ENCODE data around the gene ALDH9A1. TPM values are rescaled to one million over a fixed set of nuclear protein-coding genes. Genes with fewer than 3 reads are reported as not detected.
A peak's percentile ranks its signal among the peaks of the same experiment; 100 is the strongest.

Gene ALDH9A1
- total and polyA plus RNA-seq, 4 donors = 32.8 to 76.3 (median 51.1) TPM

- Histone ChIP-seq H3K27ac (ENCODE audit: low read depth in 1 of 2, low read length in 1 of 2) (no peak overlapping the region), H3K9me3 (ENCODE audit: control insufficient read depth in 4 of 4, insufficient read depth in 3 of 4, low read length in 3 of 4) (no peaks in the 10 kb centered on the region), H3K4me3 (no peak overlapping the region), H3K4me1 (ENCODE audit: control insufficient read depth in 5 of 5, insufficient read depth in 5 of 5, low read length in 5 of 5) (no peaks in the 10 kb centered on the region), H3K9ac (ENCODE audit: insufficient read depth in 1 of 2, low read length in 2 of 2) (no peak overlapping the region), H3K36me3 (ENCODE audit: control insufficient read depth in 4 of 4, insufficient read depth in 4 of 4, low read length in 4 of 4) (no peaks in the 10 kb centered on the region), H3K27me3 (ENCODE audit: control insufficient read depth in 3 of 3, insufficient read depth in 3 of 3, low read length in 2 of 3) (peaks cover 0 to 5% (median 0%) of the 10 kb centered on the region in 3 donors)
- no peak for DNase-seq
- TF ChIP-seq CTCF (IDR thresholded peaks at IDR 0.05; ENCODE audit: control extremely low read depth, extremely low read depth) = no peak
- WGBS, 2 donors = 65 to 89% methylated on average over 1 of the region's 1 CpG
- ATAC-seq (ENCODE audit: insufficient read depth, low FRiP score) = no peak
Measured at GRCh38 chr1:165619647-165620151, 78.7 kb downstream of the ALDH9A1 start.

- H3K27ac ChIP-seq (ENCODE audit: low read depth in 1 of 2, low read length in 1 of 2) = no peak overlapping the region
- H3K36me3 ChIP-seq (ENCODE audit: control insufficient read depth in 4 of 4, insufficient read depth in 4 of 4, low read length in 4 of 4) = no peaks in the 10 kb centered on the region
- no peak overlapping the region for H3K4me3 ChIP-seq
- 74 to 92% methylated on average over 8 of the region's 8 CpGs for WGBS, 2 donors
- no peak for ATAC-seq (ENCODE audit: insufficient read depth, low FRiP score)
- no peak overlapping the region for H3K9ac ChIP-seq (ENCODE audit: insufficient read depth in 1 of 2, low read length in 2 of 2)
- no peak for TF ChIP-seq CTCF (IDR thresholded peaks at IDR 0.05; ENCODE audit: control extremely low read depth, extremely low read depth)
- no peak for DNase-seq
- peaks cover 0 to 2% (median 0%) of the 10 kb centered on the region in 4 donors for H3K9me3 ChIP-seq (ENCODE audit: control insufficient read depth in 4 of 4, insufficient read depth in 3 of 4, low read length in 3 of 4)
- H3K4me1 ChIP-seq (ENCODE audit: control insufficient read depth in 5 of 5, insufficient read depth in 5 of 5, low read length in 5 of 5) = no peaks in the 10 kb centered on the region
- peaks cover 0 to 3% (median 0%) of the 10 kb centered on the region in 3 donors for H3K27me3 ChIP-seq (ENCODE audit: control insufficient read depth in 3 of 3, insufficient read depth in 3 of 3, low read length in 2 of 3)
Measured at GRCh38 chr1:165616987-165617546, 81.3 kb downstream of the ALDH9A1 start.

GRCh38 chr1:165616054-165616612 is 82.2 kb downstream of the ALDH9A1 start:
- DNase-seq (peak in 2 of 3 donors; percentile 23 to 68), ATAC-seq (ENCODE audit: insufficient read depth, low FRiP score) (peak; percentile 90)
- Histone ChIP-seq H3K9me3 (ENCODE audit: control insufficient read depth in 4 of 4, insufficient read depth in 3 of 4, low read length in 3 of 4) (peaks cover 0 to 2% (median 0%) of the 10 kb centered on the region in 4 donors), H3K27me3 (ENCODE audit: control insufficient read depth in 3 of 3, insufficient read depth in 3 of 3, low read length in 2 of 3) (peaks cover 0 to under 1% (median 0%) of the 10 kb centered on the region in 3 donors), H3K4me3 (no peak overlapping the region), H3K9ac (ENCODE audit: insufficient read depth in 1 of 2, low read length in 2 of 2) (no peak overlapping the region), H3K27ac (ENCODE audit: low read depth in 1 of 2, low read length in 1 of 2) (peak overlapping the region in 1 of 2 donors; percentile 59), H3K36me3 (ENCODE audit: control insufficient read depth in 4 of 4, insufficient read depth in 4 of 4, low read length in 4 of 4) (no peaks in the 10 kb centered on the region), H3K4me1 (ENCODE audit: control insufficient read depth in 5 of 5, insufficient read depth in 5 of 5, low read length in 5 of 5) (no peaks in the 10 kb centered on the region)
- no peak for TF ChIP-seq CTCF (IDR thresholded peaks at IDR 0.05; ENCODE audit: control extremely low read depth, extremely low read depth)
- 55 to 57% methylated on average over 1 of the region's 1 CpG for WGBS, 2 donors

Other genes with a start within 250 kb of the ALDH9A1 start
- not detected for gene LRRC52, start 154.6 kb downstream of the ALDH9A1 start, total RNA-seq
- gene LRRC52, start 154.6 kb downstream of the ALDH9A1 start, polyA plus RNA-seq = under 1 TPM; 0.08 to 0.14 TPM
- gene MGST3, start 67.3 kb downstream of the ALDH9A1 start, total RNA-seq = 100 to 1,000 TPM; 141 to 172 TPM
- gene MGST3, start 67.3 kb downstream of the ALDH9A1 start, polyA plus RNA-seq = 100 to 1,000 TPM; 180 to 351 TPM
- 10 to 100 TPM; 47.6 to 79.6 TPM for gene TMCO1, start 70.3 kb upstream of the ALDH9A1 start, total RNA-seq
- 10 to 100 TPM; 49.3 to 84.5 TPM for gene TMCO1, start 70.3 kb upstream of the ALDH9A1 start, polyA plus RNA-seq
- 10 to 100 TPM; 12.8 to 15.3 TPM for gene UCK2, start 129.1 kb upstream of the ALDH9A1 start, total RNA-seq
- 10 to 100 TPM in 1 of 2 donors, 1 to 10 TPM in 1; 9.6 to 22.0 TPM for gene UCK2, start 129.1 kb upstream of the ALDH9A1 start, polyA plus RNA-seq

Data from lung (tissue), 12 donors.